ENCODE measurements around the gene CDC42SE1.

DNA sequence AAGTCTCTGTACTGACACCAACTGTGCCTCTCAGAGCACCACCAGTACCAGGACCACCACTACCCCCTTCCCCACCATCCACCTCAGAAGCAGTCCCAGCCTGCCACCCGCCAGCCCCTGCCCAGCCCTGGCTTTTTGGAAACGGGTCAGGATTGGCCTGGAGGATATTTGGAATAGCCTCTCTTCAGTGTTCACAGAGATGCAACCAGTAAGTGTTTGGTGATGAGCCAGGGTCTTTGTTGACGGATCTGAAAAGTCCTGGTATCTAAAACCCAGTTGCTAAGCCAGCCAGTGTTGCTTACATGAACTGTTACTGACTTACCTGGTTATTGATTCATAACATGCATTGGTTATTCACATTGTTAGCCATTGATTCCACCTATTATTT, 10.8 kb downstream of the CDC42SE1 start:
- TF ChIP-seq, protein P1, sequence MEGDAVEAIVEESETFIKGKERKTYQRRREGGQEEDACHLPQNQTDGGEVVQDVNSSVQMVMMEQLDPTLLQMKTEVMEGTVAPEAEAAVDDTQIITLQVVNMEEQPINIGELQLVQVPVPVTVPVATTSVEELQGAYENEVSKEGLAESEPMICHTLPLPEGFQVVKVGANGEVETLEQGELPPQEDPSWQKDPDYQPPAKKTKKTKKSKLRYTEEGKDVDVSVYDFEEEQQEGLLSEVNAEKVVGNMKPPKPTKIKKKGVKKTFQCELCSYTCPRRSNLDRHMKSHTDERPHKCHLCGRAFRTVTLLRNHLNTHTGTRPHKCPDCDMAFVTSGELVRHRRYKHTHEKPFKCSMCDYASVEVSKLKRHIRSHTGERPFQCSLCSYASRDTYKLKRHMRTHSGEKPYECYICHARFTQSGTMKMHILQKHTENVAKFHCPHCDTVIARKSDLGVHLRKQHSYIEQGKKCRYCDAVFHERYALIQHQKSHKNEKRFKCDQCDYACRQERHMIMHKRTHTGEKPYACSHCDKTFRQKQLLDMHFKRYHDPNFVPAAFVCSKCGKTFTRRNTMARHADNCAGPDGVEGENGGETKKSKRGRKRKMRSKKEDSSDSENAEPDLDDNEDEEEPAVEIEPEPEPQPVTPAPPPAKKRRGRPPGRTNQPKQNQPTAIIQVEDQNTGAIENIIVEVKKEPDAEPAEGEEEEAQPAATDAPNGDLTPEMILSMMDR (IDR thresholded peaks at IDR 0.05 in 4 of 5, conservative IDR thresholded peaks at IDR 0.05 in 1 of 5) = peak in 2 of 5 experiments; percentile 52 to 59
- TF ChIP-seq POLR2A (IDR thresholded peaks at IDR 0.05) = no peak
